Right cardiac atrium (tissue), 5 donors: ENCODE data around the gene AHCYL2. TPM values are rescaled to one million over a fixed set of nuclear protein-coding genes. Genes with fewer than 3 reads are reported as not detected.
A peak's percentile ranks its signal among the peaks of the same experiment; 100 is the strongest.
"Not testable (repeated sequence)": the region's sequence is repeated elsewhere in the genome, so short reads cannot be mapped to it uniquely, and the experiment has no call there.

ENCODE experiments used
- ATAC-seq, 2 donors: fragments of 200-7000 bp; cut with Tn5 transposase; one replicate each; pipeline versions ENCODE4 v1.8.0 to v1.9.1; 2020; ENCODE audit warnings: moderate library complexity in 2 of 2, mild to moderate bottlenecking in 1 of 2
- DNase-seq, 3 donors: peaks; one replicate each; pipeline ENCODE4 v3.0.0-alpha.2; 2020
- H3K27ac ChIP-seq: one replicate; pipeline ENCODE4 v1.5.1; 2013; ENCODE audit warnings: mild to moderate bottlenecking, low read length, control low read depth, moderate library complexity
- H3K27me3 ChIP-seq: one replicate; pipeline ENCODE4 v1.6.1; 2013; ENCODE audit not compliant: control insufficient read depth, insufficient read depth
- H3K4me1 ChIP-seq: one replicate; pipeline ENCODE4 v1.6.1; 2013; ENCODE audit warnings: low read length; ENCODE audit not compliant: control insufficient read depth, insufficient read depth
- H3K4me3 ChIP-seq: one replicate; pipeline ENCODE4 v1.5.1; 2013; ENCODE audit warnings: low read length, control low read depth
- H3K9me3 ChIP-seq: one replicate; pipeline ENCODE4 v1.6.1; 2013; ENCODE audit warnings: low read length; ENCODE audit not compliant: control insufficient read depth
- WGBS: extraction: QIAGEN DNeasy Blood & Tissue Kit; methylation state at CpG from one replicate; pipeline ENCODE4 v1.1.7; 2013; 5-methylcytosine and 5-hydroxymethylcytosine counted together
- intact Hi-C, 4 donors: fragments of 100-400 bp; cut with DNase I; formaldehyde crosslinking; loops; one replicate each; pipeline versions ENCODE4 v1.11.0 to v1.14.0; 2022 to 2023
- polyA plus RNA-seq: library from polyadenylated mRNA; stranded (reverse); fragments of 200-250 nt; gene quantifications from one replicate; pipeline ENCODE4 v1.2.3, GENCODE V29; 2013
- total RNA-seq, 4 donors: library from RNA; stranded (reverse); fragmentation: NEBNext Ultra II Directional; extraction: Animal tissue kit (Norgen Biotek cat#: 25700); gene quantifications; one replicate each; pipeline ENCODE4 v1.2.1, GENCODE V29; 2021
- donor health status: healthy with polysubstance abuse.
- donor health status: DM: no; HTN: yes; CAD: no.
- donor health status: DM: no; HTN: no; CAD: no.
- donor health status: DM: no; HTN: yes; CAD: no; lungs with severe emphysema.
- donor health status: DM: yes; HTN: yes; CAD: no.

Gene AHCYL2
- total and polyA plus RNA-seq, 5 donors, result 1.8 to 8.8 (median 7.1) TPM

GRCh38 chr7:129405527-129405926 is 180.7 kb downstream of the AHCYL2 start:
- intact Hi-C loops, result no loop called here
- no peak for ATAC-seq
- Histone ChIP-seq H3K27ac (no peak overlapping the region), H3K27me3 (no peaks in the 10 kb centered on the region), H3K9me3 (no peaks in the 10 kb centered on the region), H3K4me3 (no peak overlapping the region), H3K4me1 (no peaks in the 10 kb centered on the region)
- DNase-seq, result no peak

- H3K27me3 ChIP-seq, H3K9me3 ChIP-seq, H3K4me3 ChIP-seq, H3K27ac ChIP-seq, intact Hi-C loops, DNase-seq, ATAC-seq, H3K4me1 ChIP-seq: not testable (repeated sequence)
- 94% methylated on average over 8 of the region's 8 CpGs for WGBS
Measured at GRCh38 chr7:129410238-129410637, 185.4 kb downstream of the AHCYL2 start.

GRCh38 chr7:129412501-129412900 is 187.7 kb downstream of the AHCYL2 start:
- Histone ChIP-seq H3K4me1 (no peaks in the 10 kb centered on the region), H3K27me3 (no peaks in the 10 kb centered on the region), H3K4me3 (no peak overlapping the region), H3K27ac (no peak overlapping the region), H3K9me3 (no peaks in the 10 kb centered on the region)
- DNase-seq, result no peak
- intact Hi-C loops, result no loop called here
- WGBS, result 95% methylated on average over 4 of the region's 4 CpGs
- ATAC-seq, result no peak

GRCh38 chr7:129417073-129417472 is 192.2 kb downstream of the AHCYL2 start:
- intact Hi-C loops, result no loop called here
- ATAC-seq, result no peak
- H3K4me1 ChIP-seq, result no peaks in the 10 kb centered on the region

GRCh38 chr7:129421717-129422250 is 197.0 kb downstream of the AHCYL2 start:
- WGBS, result 13% methylated on average over 2 of the region's 2 CpGs
- Histone ChIP-seq H3K9me3 (no peaks in the 10 kb centered on the region), H3K27ac (no peak overlapping the region), H3K27me3 (no peaks in the 10 kb centered on the region), H3K4me1 (peaks cover 6% of the 10 kb centered on the region), H3K4me3 (no peak overlapping the region)
- ATAC-seq (peak in 1 of 2 donors; percentile 35), DNase-seq (no peak)
- intact Hi-C loops, result no loop called here

More at GRCh38 chr7:129417073-129417472, 192.2 kb downstream of the AHCYL2 start:
- 91% methylated on average over 5 of the region's 5 CpGs for WGBS
- no peak overlapping the region for H3K27ac ChIP-seq
- H3K27me3 ChIP-seq, result no peaks in the 10 kb centered on the region
- no peak for DNase-seq
- no peaks in the 10 kb centered on the region for H3K9me3 ChIP-seq
- no peak overlapping the region for H3K4me3 ChIP-seq

GRCh38 chr7:129422727-129423126 is 197.9 kb downstream of the AHCYL2 start:
- 80% methylated on average over 4 of the region's 4 CpGs for WGBS
- Histone ChIP-seq H3K9me3 (no peaks in the 10 kb centered on the region), H3K4me1 (peaks cover 6% of the 10 kb centered on the region), H3K27ac (peak overlapping the region; percentile 45), H3K27me3 (no peaks in the 10 kb centered on the region), H3K4me3 (no peak overlapping the region)
- intact Hi-C loops, result no loop called here
- DNase-seq (no peak), ATAC-seq (no peak)

- H3K4me3 ChIP-seq, result no peak overlapping the region
- H3K27ac ChIP-seq, result no peak overlapping the region
- 98% methylated on average over 2 of the region's 2 CpGs for WGBS
- intact Hi-C loops, result no loop called here
- H3K4me1 ChIP-seq, result peaks cover 6% of the 10 kb centered on the region
- no peak for ATAC-seq
- DNase-seq, result no peak
- H3K9me3 ChIP-seq, result no peaks in the 10 kb centered on the region
- H3K27me3 ChIP-seq, result no peaks in the 10 kb centered on the region
Measured at GRCh38 chr7:129423700-129424410, 199.0 kb downstream of the AHCYL2 start.

- Histone ChIP-seq H3K9me3 (no peaks in the 10 kb centered on the region), H3K4me1 (peaks cover 6% of the 10 kb centered on the region), H3K4me3 (no peak overlapping the region), H3K27ac (no peak overlapping the region), H3K27me3 (no peaks in the 10 kb centered on the region)
- intact Hi-C loops, result no loop called here
- no peak for DNase-seq
- ATAC-seq, result no peak
Measured at GRCh38 chr7:129426482-129426881, 201.7 kb downstream of the AHCYL2 start.

- DNase-seq, result no peak
- no peak for ATAC-seq
- H3K27ac ChIP-seq, result no peak overlapping the region
- intact Hi-C loops, result no loop called here
- H3K4me3 ChIP-seq, result no peak overlapping the region
- H3K27me3 ChIP-seq, result no peaks in the 10 kb centered on the region
- WGBS, result 37% methylated on average over 2 of the region's 2 CpGs
- no peaks in the 10 kb centered on the region for H3K9me3 ChIP-seq
- H3K4me1 ChIP-seq, result peaks cover 4% of the 10 kb centered on the region
Measured at GRCh38 chr7:129427526-129428045, 202.8 kb downstream of the AHCYL2 start.

- intact Hi-C loops, result no loop called here
- no peaks in the 10 kb centered on the region for H3K27me3 ChIP-seq
- no peak overlapping the region for H3K27ac ChIP-seq
- H3K4me1 ChIP-seq, result no peaks in the 10 kb centered on the region
- H3K9me3 ChIP-seq, result no peaks in the 10 kb centered on the region
- ATAC-seq (no peak), DNase-seq (no peak)
- WGBS, result 82% methylated on average over 8 of the region's 8 CpGs
- H3K4me3 ChIP-seq, result no peak overlapping the region
Measured at GRCh38 chr7:129431911-129432643, 207.2 kb downstream of the AHCYL2 start.
